ENCODE results near the gene ABCB6.

DNA sequence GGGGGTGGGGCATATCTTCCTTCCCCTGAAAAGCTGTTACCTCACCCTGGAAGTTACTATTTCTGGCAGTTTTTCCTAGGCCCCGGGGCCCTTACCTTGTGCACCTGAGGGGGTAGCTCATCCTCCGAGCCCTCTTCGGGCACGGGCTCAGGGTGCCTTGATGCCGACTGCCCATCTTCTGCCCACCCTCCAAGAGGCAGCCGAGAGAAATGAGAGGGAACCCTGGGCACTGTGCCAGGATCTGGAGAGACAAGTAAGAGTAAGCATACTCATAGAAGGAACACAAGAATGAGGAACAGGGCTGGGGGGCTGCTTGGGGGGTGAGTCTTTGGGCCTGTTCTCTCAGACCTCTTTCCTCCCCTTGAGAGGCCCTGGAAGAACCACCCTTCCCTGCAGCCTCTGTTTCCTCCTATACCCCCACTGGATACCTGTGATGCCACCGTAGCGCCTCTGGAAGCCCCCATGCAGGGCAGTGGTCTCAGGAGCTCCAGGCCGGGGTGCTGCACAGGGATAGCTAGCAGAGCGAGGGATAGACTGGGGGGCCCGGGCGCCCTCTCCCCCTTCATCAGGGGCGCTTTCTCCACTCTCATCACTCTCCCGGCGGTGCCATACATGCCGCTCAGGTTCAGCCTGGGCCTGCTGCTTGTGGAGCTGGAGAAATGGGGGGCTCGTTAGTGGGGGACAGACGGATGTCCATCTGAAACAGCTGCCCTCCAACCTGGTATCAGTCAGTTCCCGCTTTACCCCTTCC lies 2.1 kb upstream of the ABCB6 start:
- TF ChIP-seq, protein P1, sequence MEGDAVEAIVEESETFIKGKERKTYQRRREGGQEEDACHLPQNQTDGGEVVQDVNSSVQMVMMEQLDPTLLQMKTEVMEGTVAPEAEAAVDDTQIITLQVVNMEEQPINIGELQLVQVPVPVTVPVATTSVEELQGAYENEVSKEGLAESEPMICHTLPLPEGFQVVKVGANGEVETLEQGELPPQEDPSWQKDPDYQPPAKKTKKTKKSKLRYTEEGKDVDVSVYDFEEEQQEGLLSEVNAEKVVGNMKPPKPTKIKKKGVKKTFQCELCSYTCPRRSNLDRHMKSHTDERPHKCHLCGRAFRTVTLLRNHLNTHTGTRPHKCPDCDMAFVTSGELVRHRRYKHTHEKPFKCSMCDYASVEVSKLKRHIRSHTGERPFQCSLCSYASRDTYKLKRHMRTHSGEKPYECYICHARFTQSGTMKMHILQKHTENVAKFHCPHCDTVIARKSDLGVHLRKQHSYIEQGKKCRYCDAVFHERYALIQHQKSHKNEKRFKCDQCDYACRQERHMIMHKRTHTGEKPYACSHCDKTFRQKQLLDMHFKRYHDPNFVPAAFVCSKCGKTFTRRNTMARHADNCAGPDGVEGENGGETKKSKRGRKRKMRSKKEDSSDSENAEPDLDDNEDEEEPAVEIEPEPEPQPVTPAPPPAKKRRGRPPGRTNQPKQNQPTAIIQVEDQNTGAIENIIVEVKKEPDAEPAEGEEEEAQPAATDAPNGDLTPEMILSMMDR (conservative IDR thresholded peaks at IDR 0.05 in 1 of 2, IDR thresholded peaks at IDR 0.05 in 1 of 2; ENCODE audit: low read depth in 1 of 2, low read length in 2 of 2), result no peak
- TF ChIP-seq EZH2 (IDR thresholded peaks at IDR 0.05; ENCODE audit: low read length, missing control alignments), result no peak

Measured in fibroblast of lung (primary cell).